ENCODE results near the gene PDLIM5. TPM values are rescaled to one million over a fixed set of nuclear protein-coding genes. Genes with fewer than 3 reads are reported as not detected.
"Not testable (repeated sequence)": the region's sequence is repeated elsewhere in the genome, so short reads cannot be mapped to it uniquely, and the experiment has no call there.

The PDLIM5 gene, protein sequence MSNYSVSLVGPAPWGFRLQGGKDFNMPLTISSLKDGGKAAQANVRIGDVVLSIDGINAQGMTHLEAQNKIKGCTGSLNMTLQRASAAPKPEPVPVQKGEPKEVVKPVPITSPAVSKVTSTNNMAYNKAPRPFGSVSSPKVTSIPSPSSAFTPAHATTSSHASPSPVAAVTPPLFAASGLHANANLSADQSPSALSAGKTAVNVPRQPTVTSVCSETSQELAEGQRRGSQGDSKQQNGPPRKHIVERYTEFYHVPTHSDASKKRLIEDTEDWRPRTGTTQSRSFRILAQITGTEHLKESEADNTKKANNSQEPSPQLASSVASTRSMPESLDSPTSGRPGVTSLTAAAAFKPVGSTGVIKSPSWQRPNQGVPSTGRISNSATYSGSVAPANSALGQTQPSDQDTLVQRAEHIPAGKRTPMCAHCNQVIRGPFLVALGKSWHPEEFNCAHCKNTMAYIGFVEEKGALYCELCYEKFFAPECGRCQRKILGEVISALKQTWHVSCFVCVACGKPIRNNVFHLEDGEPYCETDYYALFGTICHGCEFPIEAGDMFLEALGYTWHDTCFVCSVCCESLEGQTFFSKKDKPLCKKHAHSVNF
- polyA plus RNA-seq (ENCODE audit: insufficient read length), result 268 TPM

DNA sequence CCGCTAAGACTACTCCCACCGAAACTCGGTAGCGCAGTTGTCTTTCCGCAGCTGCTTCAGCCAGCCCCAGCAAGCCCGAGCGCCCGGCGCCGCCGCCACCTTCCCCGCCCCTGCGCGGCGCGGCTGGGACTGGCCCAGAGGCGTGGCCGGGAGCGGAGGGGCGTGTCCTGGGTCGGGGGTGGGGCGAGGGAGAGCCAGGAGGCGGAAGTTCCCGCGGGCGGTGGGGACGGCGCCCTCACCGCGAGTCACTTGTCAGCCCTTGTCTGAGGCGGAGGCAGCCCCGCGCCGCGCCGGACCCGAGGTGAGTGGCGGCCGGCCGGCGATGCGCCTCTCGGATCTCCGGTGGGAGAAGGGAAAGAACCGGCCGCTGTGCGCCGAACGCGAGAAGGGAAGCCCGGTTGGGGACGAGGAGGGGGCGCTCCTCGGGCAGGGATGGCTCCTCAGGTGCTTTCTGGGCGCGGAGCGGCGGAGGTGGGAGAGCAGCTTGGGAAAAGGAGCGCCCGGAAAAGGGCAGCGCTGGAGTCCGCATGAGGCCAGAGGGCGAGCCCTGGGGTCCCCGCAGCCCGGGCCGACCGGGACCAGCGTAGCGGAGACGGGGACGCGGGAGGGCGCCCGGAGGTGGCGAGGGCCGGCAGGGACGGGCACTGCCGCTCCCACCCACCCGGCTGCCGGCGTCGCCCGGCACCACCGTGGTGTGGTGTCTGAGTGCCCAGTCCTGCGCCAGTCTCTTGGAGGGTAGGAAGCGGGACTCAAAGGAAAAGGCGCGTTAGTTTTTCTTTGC, at the start of gene PDLIM5:
Gene PDLIM5 (plus strand): TSS at position 248 of the 781 bp plus-strand sequence. CDS start 3,347 bp downstream, outside the sequence.
- peak; percentile 96 for DNase-seq

DNA sequence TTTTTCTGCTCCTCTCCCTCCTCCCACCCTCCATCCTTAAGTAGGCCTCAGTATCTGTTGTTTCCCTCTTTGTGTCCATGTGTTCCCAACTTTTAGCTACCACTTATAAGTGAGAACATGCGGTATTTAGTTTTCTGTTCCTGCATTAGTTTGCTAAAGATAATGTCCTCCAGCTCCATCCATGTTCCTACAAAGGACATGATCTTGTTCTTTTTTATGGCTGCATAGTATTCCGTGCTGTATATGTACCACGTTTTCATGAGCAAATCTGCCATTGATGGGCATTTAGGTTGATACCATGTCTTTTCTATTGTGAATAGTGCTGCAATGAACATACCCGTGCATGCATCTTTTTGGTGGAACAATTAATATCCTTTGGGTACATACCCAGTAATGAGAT, 49.3 kb upstream of the PDLIM5 start:
- DNase-seq, result not testable (repeated sequence)

DNA sequence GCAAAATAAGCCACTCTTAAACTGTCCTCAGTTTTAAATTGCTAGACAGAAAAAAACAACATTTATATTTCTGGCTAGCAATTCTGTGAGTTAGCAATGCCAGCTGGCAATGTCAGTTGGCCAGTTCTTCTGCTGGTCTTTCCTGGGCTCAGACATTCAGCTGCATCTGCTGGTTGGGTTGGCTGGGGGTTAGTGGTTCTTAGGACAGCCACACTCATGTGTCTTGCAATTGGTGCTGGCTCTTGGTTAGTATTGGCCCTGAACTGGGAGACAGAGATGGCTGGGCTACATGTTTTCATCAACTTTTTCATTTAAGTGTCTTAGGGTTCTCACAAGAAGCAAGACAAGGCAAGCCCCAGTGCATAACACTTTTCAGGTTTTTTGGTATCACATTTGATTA, 48.0 kb upstream of the PDLIM5 start:
- peak; percentile 50 for DNase-seq

DNA sequence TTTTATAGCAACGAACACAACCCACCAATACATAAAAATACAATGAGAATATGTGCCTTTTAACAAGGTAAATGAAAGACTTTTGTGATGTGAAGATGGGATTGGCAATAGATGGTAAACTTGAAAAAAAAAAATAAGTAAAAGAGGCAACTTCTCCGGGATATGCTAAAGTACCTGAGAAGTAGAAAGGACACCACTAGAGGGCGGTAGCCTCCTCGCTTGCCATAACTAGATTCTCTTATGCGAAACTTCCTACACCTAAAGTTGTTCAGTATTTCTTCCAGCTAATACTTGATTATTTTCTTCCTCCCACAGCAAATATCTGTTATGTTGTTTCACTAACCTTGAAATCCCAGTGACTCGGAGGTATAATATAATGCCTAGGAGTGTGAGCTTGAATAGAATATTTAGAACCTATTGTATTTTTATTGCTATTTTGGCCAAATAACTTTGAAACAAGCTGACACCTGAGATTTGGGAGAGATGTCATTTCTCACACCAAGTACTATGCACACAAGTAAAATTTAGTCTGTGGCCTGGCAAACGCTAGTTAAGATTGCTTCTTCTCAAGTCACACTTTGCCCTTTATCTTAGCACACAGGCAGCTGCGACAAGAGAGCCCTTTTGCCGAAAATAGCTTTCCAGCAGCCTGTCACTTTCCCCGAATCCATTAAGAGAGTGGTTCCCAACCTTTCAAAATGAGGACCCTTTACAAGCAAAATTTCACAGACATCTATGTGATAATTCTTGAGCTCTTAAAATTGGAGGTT, 44.9 kb upstream of the PDLIM5 start:
- peak; percentile 84 for DNase-seq

DNA sequence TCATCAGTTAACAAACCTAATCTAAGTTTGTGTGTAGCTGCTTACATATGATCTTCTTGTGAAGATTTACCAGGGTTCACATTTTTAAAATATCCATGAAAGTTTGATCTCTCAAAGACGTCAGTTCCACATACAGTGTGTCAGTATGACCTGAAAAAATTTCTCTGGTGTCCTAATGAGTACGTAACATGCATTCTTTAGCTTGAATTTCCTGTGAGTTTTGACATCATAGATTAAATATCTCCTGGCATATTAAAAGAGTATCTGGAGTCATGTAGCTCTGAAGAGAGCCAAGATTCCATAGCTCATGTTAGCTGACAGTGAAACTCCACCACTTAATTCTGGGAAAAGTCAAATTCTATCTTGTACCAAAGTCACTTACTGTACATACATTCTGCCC, 43.9 kb upstream of the PDLIM5 start:
- DNase-seq, result no peak

DNA sequence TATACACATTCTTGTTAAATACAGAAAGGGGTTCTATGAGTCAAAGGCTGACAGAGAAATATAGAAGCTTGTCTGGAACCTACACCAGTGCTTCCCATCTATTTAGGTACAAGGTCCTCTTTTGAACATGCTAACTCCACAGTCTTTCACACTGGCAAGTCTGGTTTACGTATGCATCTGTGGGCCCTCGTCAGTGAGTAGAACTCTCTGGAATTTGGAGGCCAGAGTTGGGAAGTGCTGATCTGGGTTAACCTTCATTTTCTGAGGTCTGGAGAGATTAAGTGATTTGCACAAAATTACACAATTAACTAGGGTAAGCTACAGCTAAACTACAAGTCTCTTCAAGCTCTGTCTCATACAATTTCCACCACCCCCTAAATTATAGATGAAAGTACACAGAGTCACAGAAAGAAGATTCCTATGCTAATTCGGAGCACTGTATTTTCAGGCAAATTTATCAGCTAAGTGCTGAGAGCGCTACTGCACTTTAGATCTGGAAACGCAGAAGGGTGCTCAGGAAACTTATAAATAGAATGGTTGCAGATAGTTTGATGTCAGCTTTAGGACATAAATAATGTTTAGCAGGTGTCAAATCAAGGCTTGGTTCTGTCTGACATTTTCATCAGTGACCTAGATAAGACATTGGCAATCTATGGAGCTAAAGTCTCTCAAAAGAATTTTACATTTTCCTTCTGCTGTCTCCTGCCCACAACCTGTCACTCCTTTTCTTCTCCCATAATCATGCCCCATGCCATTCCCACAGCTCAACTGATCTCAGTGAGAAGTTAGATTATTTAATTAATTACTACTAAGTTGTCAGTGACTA, 43.0 kb upstream of the PDLIM5 start:
- no peak for DNase-seq

DNA sequence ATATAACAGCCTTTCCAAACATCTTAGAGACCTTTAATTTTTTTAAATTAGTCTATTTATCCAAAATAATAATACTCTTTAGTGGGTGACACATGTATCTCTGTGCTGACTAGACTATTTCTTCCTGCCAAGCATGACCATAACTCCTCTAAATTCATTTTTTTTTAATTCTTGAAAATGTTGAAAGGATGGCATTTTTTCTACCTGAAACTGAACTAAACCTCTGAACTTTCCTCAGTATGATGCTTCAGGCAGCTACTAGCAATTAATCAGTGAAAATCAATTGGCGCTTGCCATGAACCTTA, 42.4 kb upstream of the PDLIM5 start:
- no peak for DNase-seq

DNA sequence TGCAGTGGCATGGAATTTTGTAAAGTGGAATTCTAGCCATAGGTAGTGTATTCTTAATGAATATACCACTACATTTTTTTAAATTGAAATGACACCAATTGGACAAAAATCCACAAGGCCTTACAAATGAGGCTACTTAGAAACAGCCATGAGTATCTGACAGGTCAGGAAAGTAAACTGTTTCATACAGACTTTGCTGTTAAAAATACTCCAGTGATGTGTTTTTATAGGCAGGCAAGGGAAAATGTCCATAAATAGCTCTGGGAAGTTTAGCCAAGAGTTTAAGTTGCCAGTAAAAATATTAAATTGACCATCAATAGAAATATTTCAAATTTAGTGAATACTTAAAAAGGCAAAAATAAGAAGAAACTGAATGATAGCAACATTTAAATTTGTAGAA, 41.8 kb upstream of the PDLIM5 start:
- peak; percentile 42 for DNase-seq

DNA sequence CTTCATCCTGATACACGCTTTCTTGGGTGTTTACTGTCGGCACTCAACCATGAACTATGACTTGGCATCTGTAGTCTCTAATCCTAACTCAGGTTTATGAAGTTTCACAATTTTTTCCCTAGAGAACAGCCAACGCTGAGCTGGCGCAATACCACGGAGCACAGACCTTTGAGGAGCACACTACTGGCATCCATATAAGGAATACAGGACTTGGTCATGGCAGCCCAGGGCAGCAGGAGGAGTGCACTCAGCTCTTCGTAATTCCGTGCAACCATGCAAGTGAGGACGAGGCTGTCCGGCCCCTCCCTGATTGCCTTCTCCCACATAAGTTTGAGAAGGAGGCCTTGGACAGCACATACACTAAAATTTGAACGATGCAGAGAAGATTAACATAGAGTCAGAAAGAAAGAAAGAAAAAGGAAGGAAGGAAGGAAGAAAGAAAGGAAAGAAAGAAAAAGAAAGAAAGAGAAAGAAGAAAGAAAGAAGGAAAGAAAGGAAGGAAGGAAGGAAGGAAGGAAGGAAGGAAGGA, 41.0 kb upstream of the PDLIM5 start:
- DNase-seq, result no peak

DNA sequence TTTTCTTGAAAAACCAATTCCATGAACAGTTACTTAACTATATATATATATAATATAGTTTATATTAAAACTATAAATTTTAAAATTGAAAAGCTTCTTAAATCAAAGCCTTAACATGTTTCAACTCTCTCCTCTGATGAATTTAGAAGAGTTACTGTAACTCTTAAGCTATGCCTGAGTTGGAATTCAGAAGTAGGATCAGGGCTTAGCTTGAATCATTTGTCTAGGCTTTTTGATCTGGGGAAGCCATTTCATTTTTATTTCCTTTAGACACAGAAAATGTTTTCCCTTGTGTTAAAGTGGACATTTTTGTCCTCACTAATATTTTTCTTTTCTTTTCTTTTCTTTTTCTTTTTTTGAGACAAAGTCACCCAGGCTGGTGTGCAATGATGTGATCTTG, 40.4 kb upstream of the PDLIM5 start:
- DNase-seq, result no peak

DNA sequence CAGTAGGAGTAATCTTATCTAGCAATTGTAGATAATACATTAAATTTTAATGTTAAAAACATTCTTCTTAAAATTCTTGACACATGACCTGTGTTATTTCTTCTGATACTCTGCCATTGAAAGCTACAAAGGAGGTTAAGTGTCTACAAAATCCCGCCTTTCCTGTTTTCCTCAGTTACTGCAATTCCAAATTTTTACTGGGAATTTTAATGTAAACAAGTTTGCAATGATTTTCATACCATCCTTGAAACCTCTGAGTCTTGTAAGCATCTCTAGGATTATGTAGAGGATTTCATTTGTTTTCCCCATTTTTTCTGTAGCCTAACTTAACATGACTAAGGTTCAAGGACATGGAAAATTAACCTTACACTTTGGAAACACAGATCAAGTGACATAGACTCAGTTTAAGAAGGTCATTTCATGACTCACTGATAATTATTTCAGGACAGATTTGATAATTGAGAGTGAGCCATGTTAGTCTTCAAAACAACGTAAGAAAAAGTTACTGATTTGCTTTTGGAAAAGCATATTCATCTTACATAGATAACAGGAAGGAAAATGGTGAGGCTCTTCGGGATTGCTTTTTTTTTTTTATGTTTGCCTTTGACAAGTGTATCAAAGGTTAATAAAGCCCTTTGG, 39.6 kb upstream of the PDLIM5 start:
- DNase-seq, result no peak

DNA sequence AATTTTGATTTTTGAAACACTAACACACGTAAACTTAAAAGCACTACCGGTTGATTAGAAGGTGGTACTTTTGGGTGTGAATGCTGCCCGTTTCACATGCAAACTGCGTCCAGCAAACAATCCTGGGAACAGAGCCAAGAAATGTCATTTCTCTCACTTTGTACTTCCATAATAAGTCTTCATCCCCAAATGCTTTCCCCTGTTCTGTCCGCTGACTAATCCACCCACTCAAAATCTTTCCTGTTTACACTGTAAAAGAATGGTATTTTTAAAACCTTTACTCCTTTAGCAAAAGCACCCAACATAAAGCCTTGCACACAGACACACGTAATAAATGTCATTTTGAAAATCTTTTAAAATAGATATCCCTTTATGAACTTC, 39.1 kb upstream of the PDLIM5 start:
- no peak for DNase-seq

DNA sequence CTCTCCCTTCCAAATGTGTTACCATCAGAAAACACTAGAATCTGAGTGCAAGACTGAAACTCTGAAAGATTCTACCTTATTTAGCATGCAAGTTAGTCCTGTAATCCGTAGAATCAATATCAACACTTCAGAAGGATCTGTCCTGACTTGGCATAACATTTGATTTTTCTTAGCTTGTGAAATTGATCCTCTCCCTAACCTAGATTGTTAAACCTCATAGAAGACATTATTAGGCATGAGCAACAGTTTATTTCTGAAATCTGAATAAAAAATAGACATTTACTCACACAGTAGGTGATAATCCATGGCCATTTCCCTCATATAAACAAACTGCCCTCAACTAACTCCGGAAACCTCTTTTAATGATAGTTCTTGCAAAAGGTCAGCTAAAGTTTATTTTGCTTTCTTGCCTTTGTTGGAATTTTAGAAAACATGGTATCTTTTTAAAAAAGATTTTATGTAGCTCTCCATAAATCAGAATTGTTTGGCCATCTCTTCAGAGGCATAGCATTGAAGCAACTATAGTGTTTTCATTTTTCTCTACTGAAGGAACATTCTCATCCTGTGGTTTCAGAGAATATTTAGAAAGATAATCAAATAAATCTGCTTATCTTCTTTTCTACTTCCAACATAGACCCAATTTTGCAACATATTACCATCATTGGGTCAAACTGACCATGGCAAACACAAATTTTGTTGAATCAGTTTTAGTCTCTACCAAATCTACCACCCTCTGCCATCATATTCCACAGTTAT, 38.5 kb upstream of the PDLIM5 start:
- no peak for DNase-seq

DNA sequence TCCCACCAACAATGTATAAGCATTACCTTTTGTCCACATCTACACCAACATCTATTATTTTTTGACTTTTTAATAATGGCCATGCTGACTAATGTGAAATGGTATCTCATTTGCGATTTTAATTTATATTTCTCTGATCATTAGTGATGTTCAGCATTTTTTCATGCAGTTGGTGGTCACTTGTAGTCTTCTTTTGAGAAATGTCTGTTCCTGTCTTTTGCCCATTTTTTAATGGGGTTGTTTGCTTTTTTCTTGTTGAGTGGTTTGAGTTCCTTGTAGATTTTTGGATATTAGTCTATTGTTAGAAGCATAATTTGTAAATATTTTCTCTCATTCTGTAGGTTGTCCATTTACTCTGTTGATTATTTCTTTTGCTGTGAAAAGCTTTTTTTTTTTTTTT, 36.8 kb upstream of the PDLIM5 start:
- DNase-seq, result no peak

DNA sequence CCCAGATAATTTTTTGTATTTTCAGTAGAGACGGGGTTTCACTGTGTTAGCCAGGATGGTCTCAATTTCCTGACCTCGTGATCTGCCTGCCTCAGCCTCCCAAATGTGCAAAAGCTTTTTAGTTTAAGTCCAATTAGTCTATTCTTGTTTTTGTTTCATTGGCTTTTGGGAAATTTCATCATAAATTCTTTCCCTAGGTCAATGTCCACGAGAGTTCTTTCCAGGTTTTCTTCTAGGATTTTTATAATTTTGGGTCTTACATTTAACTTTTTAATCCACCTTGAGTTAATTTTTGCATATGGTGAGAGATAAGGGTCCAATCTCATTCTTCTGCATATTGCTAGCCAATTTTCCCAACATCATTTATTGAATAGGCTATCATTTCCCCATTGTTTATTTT, 36.3 kb upstream of the PDLIM5 start:
- DNase-seq, result no peak

DNA sequence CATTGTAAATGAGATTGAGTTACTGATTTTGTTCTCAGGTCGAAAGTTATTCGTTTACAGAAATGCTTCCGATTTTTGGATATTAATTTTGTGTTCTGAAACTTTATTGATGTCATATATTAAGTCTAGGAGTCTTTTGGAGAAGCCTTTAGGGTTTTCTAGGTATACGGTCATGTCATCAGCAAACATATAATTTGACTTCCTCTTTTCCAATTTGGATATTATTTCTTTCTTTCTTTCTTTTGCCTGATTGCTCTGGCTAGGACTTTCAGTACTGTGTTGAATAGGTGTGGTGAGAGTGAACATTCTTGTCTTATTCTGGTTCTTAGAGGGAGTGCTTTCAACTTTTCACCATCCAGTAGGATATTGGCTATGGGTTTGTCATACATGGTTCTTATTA, 35.4 kb upstream of the PDLIM5 start:
- DNase-seq, result no peak

DNA sequence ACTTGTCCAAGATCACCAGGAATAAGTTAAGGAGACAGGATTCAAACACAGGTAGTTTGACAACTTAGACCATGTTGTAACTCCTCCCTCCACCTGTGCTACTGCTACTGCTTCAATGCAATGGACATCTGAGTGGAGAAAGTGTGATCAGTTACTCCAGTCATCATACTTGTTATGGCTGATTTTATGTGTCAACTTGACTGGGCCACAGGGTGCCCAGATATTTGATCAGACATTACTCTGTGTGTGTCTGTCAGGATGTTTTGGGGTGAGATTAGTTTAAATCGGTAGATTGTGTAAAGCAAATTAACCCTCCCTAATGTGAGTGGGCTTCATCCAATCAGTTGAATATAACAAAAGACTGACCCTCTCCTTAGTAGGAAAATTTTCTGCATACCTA, 34.8 kb upstream of the PDLIM5 start:
- DNase-seq, result no peak

DNA sequence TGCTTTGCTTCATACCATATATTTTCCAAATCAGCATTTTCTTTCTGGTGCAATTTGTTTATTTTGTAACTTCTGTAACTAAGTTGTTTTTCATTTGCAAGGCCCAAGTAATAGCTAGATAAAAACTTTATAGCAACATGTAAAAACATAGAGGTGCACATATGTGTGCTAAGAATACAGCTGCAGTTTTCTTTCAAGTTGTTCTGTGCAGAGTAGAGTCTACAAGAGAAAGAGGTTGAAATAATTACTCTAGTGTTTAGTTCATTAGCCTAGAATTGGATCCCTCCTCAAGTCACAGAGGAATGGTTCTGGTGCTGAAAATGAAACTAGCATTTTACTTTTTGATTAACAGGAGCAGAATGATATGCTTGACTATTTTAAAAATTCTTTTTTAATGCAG, 32.2 kb upstream of the PDLIM5 start:
- DNase-seq, result no peak

DNA sequence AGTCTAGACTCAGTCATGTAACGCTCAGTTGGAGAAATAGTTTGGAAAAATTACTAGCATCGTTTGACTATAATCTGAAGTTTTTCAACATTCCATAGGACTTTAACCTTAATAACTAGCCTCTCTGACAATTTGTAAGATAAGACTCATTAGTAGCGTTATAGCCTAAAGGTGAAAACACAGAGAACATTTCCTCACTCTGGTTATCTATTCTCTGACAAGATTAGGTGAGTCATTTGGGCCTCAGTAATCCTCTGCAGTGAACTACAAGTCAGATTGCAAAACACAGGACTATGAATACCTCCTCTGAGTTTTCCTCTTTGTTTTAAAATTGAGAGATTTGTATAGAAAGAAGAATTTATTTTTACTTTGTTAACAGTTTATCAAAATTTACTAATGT, 31.8 kb upstream of the PDLIM5 start:
- no peak for DNase-seq

DNA sequence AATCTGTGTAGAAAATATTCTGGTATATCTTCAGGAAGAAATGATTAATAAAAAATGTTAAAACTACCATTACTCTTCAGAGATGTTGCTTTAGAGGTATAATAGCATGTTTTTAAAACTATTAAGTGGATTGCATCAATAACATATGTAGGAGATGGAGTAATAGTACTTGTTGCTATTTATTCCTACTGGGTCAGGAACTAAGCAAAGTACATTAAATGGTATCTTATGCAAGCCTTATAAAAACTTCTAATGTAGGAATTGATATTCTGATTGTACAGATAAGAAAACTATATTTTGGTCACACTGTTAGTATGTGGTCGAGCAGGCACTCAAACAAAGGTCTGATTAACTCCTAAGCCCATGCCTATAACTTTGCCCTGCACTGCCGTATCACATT, 31.4 kb upstream of the PDLIM5 start:
- no peak for DNase-seq

DNA sequence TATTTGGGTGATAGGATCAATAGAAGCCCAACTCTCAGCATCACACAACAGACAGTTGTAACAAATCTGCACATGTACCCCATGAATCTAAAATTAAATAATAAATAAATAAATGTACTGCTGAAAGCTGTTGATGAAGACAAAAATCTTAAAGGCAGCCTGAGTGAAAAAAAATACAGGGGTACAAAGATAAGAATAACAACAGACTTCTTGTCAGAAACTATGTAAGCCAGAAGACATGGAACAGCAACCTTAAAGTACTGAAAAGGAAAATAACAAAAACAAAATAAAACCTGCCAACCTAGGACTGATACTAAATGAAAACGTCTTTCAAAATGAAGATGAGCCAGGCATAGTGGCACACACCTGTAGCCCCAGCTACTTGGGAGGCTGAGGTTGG, 25.0 kb upstream of the PDLIM5 start:
- DNase-seq, result no peak

Measured in hindlimb muscle (tissue), 1 donor.